ENCODE results near the gene L1CAM. TPM values are rescaled to one million over a fixed set of nuclear protein-coding genes. Genes with fewer than 3 reads are reported as not detected.
A peak's percentile ranks its signal among the peaks of the same experiment; 100 is the strongest.

Gene L1CAM
- total RNA-seq, 1 donor from 2014 or later, result 137 TPM

DNA sequence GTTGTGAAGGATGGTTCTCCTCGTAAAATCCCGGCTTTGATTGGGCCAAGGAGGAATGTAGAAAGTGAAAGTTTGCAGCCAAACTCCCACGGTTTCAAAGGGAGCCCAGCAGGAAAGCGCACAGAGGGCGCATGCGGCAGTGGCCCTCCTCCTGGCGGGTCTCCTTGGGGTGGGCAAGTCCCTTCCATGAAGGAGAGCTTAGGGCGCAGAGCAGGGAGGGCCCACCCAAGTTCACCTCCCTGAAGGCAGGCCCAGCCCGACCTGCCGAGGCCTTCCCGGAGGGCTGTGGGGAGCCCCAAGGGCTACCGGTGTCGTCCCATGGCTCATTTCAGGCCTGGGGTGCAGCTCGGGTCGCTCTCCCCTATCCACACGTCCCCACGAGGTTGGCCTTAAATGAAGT is 57.7 kb downstream of the L1CAM start:
- Mint-ChIP-seq H3K27me3 (ENCODE audit: low read depth) (no peaks in the 10 kb centered on the region), H3K9me3 (no peaks in the 10 kb centered on the region), H3K4me1 (peaks cover 11% of the 10 kb centered on the region), H3K4me3 (peak overlapping the region; percentile 81), H3K36me3 (ENCODE audit: low read depth) (peaks cover 5% of the 10 kb centered on the region), H3K27ac (ENCODE audit: unreplicated experiment) (no peak overlapping the region)
- no peak for DNase-seq (ENCODE audit: low read depth, low spot score)
- TF ChIP-seq, protein P1, sequence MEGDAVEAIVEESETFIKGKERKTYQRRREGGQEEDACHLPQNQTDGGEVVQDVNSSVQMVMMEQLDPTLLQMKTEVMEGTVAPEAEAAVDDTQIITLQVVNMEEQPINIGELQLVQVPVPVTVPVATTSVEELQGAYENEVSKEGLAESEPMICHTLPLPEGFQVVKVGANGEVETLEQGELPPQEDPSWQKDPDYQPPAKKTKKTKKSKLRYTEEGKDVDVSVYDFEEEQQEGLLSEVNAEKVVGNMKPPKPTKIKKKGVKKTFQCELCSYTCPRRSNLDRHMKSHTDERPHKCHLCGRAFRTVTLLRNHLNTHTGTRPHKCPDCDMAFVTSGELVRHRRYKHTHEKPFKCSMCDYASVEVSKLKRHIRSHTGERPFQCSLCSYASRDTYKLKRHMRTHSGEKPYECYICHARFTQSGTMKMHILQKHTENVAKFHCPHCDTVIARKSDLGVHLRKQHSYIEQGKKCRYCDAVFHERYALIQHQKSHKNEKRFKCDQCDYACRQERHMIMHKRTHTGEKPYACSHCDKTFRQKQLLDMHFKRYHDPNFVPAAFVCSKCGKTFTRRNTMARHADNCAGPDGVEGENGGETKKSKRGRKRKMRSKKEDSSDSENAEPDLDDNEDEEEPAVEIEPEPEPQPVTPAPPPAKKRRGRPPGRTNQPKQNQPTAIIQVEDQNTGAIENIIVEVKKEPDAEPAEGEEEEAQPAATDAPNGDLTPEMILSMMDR (conservative IDR thresholded peaks at IDR 0.05), result no peak

DNA sequence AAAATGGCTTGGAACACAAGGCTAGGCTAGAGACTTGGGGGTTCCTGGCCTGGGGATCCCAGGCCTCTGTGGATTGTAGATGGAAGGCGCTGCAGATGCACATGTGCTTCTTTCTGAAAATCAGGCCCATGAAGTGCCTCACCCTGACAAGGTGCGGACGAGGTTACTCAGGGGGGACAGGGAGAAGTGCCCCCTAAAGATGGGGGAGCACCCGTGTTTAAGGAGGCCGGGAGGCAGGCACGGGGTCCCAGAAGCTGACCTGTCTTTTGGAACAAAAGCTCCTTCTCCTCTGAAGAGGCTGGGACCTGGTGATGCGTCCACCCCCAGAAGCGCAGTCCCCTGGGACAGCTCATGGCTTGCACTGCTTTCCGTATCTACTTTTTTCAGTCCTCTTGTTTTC is 58.1 kb downstream of the L1CAM start:
- DNase-seq (ENCODE audit: low read depth, low spot score), result no peak
- Mint-ChIP-seq H3K27ac (ENCODE audit: unreplicated experiment) (no peak overlapping the region), H3K4me1 (peaks cover 11% of the 10 kb centered on the region), H3K4me3 (peak overlapping the region; percentile 81), H3K36me3 (ENCODE audit: low read depth) (peaks cover 5% of the 10 kb centered on the region), H3K9me3 (no peaks in the 10 kb centered on the region), H3K27me3 (ENCODE audit: low read depth) (no peaks in the 10 kb centered on the region)
- TF ChIP-seq, protein P1 (conservative IDR thresholded peaks at IDR 0.05), result no peak

DNA sequence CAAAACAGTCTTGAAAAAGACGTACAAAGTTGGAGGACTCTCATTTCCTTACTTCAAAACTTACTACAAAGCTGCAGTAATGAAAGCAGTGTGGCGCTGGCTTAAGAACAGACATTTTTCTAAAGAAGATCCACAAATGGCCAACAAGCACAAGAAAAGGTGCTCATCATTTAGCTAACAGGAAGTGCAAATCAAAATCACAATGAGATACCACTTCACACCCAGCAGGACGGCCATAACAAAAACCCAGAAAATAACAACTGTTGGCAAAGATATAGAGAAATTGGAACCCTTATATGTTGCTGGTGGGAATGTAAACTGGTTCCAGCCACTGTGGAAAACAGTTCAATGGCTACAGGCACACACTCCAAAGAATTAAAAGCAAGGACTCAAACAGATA is 59.0 kb downstream of the L1CAM start:
- Mint-ChIP-seq H3K4me3 (peak overlapping the region; percentile 78), H3K27me3 (ENCODE audit: low read depth) (no peaks in the 10 kb centered on the region), H3K9me3 (no peaks in the 10 kb centered on the region), H3K36me3 (ENCODE audit: low read depth) (peaks cover 5% of the 10 kb centered on the region), H3K4me1 (peaks cover 17% of the 10 kb centered on the region), H3K27ac (ENCODE audit: unreplicated experiment) (no peak overlapping the region)
- DNase-seq (ENCODE audit: low read depth, low spot score), result no peak
- TF ChIP-seq, protein P1 (conservative IDR thresholded peaks at IDR 0.05), result no peak

DNA sequence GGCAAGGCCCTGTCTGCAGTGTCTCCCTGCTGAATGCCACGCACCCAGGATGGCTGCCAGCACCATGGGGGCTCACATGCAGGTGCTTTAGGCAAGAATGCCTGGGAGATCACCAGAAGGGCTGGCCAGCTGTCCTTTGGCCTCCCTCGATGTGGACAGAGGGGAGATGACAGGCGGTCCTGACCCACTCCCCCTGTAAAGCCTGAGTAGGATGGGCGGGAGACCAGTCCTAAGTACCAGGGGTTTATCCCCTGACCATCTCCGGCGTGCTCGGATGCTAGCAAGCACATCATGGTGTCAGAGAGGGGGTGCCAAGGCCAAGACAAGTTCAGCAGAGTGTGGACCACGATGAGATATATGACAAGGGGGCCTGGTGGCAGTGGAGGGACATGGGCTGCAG is 60.9 kb downstream of the L1CAM start:
- Mint-ChIP-seq H3K4me3 (no peak overlapping the region), H3K27ac (ENCODE audit: unreplicated experiment) (no peak overlapping the region), H3K4me1 (peaks cover 21% of the 10 kb centered on the region), H3K9me3 (no peaks in the 10 kb centered on the region), H3K27me3 (ENCODE audit: low read depth) (no peaks in the 10 kb centered on the region), H3K36me3 (ENCODE audit: low read depth) (peaks cover 5% of the 10 kb centered on the region)
- TF ChIP-seq, protein P1 (conservative IDR thresholded peaks at IDR 0.05), result no peak
- no peak for DNase-seq (ENCODE audit: low read depth, low spot score)

DNA sequence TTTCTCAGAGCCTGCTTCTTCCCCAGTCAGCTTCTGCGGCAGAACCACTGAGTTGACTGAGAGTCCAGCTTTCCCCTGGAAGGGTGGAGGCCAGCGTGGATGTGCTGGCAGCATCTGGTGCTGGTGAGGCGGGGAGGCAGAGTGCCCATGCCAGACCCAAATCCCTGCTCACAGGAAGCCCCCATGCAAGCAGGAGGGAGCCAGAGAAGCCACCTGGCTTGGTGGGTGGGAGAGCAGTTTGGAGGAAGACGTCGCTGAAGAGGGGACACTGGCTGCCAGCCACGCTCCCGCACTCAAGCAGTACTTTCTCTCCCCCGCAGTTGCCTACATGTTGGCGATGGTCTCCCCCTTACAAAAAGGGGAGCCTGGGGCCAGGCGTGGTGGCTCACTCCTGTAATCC is 61.6 kb downstream of the L1CAM start:
- no peaks in the 10 kb centered on the region for H3K9me3 Mint-ChIP-seq
- no peak for DNase-seq (ENCODE audit: low read depth, low spot score)
- peaks cover 25% of the 10 kb centered on the region for H3K4me1 Mint-ChIP-seq
- no peaks in the 10 kb centered on the region for H3K27me3 Mint-ChIP-seq (ENCODE audit: low read depth)
- no peak overlapping the region for H3K4me3 Mint-ChIP-seq
- H3K36me3 Mint-ChIP-seq (ENCODE audit: low read depth), result peaks cover 5% of the 10 kb centered on the region
- no peak overlapping the region for H3K27ac Mint-ChIP-seq (ENCODE audit: unreplicated experiment)
- TF ChIP-seq, protein P1 (conservative IDR thresholded peaks at IDR 0.05), result no peak

DNA sequence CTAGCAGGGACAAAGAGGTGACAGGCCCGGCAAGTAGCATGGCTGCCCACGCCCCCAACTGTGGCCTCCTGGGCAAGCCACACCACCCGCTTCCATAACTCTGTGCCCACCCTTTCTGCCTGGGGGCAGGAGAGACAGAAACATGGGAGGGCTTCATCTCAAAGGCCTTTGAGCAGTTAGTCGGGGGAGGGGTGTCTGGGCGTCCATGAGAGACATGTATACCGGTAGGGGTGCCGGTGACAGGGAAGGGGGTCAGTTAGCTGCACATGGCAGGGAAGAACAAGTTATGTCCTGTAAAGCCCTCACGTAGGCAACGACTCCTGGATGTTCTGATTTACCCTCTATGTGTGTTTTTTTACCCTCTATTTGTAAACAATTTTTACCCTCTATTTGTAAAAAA is 64.9 kb downstream of the L1CAM start:
- H3K27ac Mint-ChIP-seq (ENCODE audit: unreplicated experiment), result no peak overlapping the region
- H3K4me1 Mint-ChIP-seq, result peaks cover 26% of the 10 kb centered on the region

More for the DNA sequence above, 64.9 kb downstream of the L1CAM start:
- no peak for DNase-seq (ENCODE audit: low read depth, low spot score)
- H3K27me3 Mint-ChIP-seq (ENCODE audit: low read depth), result no peaks in the 10 kb centered on the region
- H3K36me3 Mint-ChIP-seq (ENCODE audit: low read depth), result no peaks in the 10 kb centered on the region
- no peaks in the 10 kb centered on the region for H3K9me3 Mint-ChIP-seq
- no peak overlapping the region for H3K4me3 Mint-ChIP-seq
- TF ChIP-seq, protein P1 (conservative IDR thresholded peaks at IDR 0.05), result no peak
